HG02870 (cell line): Measurements from ENCODE around the gene GLYATL1B.
"Not testable (repeated sequence)": the region's sequence is repeated elsewhere in the genome, so short reads cannot be mapped to it uniquely, and the experiment has no call there.

Experiments used
- ATAC-seq: cut with Tn5 transposase; IDR thresholded peaks from one replicate; pipeline ENCODE4 v1.9.1; 2021; ENCODE audit warnings: mild to moderate bottlenecking, moderate library complexity; ENCODE audit not compliant: unreplicated experiment

GLYATL1B gene

DNA sequence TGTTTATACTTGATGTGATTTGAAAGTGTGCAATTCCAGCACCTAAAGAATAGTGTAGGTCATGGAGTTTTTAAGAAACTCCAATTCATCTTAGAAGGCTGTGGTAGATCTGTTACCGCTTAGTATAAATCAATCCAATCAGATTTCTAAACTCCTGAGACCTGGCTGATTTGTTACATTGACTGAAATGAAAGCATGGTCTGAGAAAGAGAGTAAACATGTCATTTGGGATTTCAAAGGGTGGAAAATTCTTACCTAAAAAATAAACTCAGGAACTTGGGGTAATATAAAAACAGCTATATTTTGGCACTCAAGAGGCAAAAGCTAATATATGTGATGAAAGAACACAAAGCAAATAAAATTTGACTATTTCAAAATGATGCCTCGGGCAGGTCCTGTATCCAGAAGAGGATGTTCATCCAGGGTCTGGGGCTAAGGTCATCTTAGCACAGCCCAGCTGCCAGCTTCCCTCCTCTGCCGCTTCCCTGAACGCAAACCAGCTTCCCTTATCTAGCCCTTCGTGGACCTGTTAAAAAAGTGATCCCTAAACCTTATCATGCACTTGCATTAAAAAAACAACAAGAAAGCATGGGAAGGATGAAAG lies 10.0 kb downstream of the GLYATL1B start:
- not testable (repeated sequence) for ATAC-seq

DNA sequence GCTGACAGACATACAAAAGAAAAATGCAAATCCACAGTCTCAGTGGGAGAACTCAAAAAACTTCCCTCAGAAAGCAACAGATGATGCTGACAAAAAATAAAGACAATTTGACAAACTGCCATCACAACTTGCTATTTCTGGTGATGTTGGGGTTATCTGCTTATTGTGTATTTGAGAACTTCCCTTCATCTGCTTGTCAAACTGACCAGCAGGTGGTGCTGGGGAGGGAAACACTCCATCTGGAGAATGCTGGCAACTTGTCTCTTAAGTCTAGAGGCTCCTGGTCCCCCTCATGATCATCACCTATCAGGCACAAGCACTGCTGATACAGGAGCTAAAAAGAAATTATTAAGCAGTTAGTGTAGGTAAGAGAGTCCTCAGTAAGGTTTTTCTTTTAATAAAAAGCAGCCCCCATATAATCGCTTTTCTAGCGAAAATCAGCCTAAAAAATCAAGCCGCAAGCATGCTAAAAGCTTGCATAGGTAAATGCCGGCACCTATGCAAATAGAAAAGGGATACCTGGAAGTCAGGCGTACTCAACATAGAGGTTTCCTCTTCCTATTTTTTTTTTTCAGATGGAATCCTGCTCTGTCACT lies 11.1 kb downstream of the GLYATL1B start:
- peak; percentile 31 for ATAC-seq

- peak; percentile 32 for ATAC-seq
Measured at GRCh38 chr11:59097938-59098337, 11.8 kb downstream of the GLYATL1B start.

DNA sequence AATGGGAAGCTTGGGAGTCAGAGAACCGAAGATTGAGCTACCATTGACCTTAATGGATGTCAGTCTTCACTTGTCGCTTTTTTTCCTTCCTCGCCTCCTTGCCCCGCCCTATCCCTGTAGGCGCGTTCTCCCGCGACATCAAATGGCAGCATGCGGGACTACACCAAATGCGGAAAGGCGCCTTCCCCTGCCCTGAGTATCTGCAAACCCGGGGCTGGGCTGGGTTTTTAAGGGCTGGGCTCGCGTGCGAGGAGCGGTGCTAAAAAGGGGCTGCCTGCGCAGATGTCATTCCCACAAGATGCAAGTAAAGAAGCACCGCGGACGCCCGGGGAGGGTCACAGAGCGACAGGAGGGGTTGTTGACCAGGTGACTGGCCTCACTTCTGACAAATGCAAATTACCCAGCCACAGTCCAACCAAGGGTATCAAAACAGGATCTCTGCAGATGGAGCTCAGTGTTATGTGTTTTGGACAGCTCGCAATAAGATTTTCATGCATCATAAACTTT lies 16.2 kb downstream of the GLYATL1B start:
- peak; percentile 57 for ATAC-seq

DNA sequence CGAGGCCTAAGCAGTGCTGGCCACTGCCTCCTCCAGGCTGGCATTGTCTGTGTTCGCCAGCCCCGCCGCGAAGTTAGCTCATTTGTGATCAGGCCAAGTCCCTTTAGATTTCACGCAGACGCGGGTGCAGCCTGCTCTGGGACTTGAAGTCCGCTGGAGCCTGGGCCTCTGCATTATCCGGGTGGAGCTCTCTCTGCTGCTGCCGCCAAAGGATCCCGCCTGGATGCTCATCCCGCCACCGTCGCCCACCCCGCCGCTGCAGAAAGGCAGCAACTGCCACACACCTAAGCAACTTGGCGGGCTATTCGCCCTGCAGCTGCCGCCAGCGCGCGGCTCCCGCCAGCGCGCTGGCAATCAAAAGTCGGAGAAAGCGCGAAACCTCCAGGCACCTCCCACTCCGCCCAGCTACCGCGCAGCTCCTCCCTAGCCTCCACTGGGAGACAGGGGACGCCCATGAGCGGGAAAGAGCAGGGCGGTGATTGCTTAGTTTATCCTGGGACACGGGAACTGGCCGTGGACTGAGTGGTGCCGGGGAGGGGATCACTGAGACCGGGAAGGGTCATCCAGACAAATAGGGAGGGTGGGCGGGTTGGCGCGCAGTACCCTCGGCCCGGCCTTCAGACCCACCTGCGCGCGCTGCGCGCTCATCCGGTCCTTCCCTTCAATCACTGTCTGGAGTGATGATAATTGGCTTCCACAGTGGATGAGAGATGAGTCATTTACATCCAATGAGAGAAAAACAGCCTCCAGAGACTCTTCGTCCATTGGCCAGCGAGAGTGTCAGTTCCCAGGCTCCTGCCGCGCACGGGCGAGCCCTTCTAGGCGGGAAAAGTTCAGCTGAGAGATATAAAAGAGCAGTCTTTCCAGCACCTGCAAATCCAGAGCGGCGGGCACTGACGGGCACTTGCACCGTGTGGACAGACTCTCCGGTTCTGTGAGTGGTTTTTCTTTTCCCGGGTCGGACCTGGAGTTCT lies 20.5 kb downstream of the GLYATL1B start, which contains the start of gene FAM111B:
Gene FAM111B (plus strand): TSS at position 875 of the 974 bp plus-strand sequence. CDS start 2,389 bp downstream, outside the sequence.
- ATAC-seq = peak; percentile 62

DNA sequence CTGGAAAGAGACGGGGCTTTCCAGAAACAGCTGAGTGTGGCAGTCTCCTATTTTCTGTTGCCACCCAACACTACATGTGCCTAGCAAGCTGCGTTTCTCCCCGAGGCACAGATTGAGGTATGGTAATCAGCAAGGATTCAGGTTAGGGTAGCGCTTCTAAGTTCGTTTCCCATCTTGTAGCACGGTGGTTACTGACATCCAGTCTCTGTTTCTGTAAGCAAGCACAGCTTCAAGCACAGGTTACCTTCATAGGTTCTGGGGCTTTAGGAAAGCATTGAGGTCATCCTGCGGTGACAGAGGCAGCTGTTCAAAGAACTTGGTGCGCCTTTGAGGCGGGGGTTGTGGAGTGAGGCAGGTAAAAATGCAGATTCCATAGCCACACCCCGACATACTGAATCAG lies 21.6 kb downstream of the GLYATL1B start:
- ATAC-seq = peak; percentile 32

DNA sequence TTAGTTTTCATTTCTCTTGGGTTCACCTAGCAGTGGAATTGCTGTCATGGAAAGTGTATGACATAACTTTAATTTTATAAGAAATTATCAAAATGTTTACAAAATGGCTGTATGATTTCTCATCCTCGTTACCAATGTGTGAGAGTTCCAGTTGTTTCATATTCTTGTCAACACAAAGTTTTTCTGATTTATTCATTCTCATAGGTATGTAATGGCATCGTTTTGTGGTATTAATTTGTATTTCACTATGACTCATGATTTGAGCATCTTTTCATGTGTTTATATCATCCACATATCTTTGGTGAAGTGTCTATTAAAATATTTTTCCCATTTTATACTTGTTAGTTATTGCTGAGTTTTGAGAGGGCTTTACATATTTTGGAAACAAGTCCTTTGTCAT lies 26.4 kb downstream of the GLYATL1B start:
- no peak for ATAC-seq

DNA sequence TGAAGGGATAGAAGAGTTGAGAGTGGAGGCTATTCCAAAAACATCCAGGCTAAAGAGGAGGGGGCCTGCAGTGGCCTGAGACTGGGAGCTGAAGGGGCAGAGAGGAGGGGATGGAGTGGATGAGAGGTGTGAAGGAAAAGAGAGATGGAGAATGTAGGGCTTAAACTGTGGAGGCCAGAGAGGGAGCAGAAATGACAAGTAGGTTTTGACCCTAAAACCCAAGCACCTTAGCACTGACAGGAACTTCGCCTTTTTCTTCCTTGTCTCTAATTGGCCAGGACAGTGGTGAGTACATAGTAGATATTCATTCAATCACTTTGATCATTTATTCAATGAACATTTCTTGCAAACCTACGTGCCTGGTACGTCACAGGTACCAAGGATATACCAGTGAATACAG lies 28.2 kb downstream of the GLYATL1B start:
- no peak for ATAC-seq

DNA sequence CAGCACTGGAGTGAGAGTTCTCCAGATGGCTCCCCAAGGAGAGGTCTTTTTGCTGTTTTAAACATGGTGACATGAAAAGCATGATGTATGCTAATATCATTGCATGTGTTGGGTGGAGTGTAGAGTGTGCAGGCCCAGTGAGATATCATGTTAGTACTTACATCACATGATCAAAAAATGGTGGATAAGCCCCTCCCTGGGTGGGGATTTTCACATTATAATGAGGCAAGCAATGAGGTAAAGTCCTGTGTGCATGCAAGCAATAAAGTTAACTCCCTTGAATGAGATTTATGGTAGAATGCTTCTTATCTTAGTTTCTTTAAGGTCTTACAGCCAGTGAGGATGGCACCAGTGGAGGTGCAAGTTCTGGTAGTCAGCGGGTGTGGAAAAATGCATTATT lies 29.4 kb downstream of the GLYATL1B start:
- no peak for ATAC-seq

GRCh38 chr11:59117774-59118173 lies 31.7 kb downstream of the GLYATL1B start:
- ATAC-seq = no peak

DNA sequence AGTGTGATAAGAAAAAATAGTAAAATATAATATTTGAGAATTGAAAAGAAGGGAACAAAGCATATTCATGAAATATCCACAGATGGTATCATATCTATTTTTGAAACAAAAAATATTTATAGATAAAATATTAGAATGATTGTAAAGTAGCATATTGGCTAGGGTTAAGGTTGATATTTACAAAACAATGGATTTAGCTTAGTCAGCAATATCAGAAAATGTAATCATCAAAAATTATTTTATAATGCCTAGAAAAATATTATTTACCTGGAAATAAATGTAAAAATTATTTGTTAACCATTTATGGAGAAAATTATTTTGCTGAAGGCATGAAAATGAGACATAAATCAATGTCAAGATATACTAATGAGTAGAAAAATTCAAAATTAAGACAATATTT lies 33.7 kb downstream of the GLYATL1B start:
- no peak for ATAC-seq

GRCh38 chr11:59135648-59136461 lies 49.7 kb downstream of the GLYATL1B start:
- peak; percentile 94 for ATAC-seq

DNA sequence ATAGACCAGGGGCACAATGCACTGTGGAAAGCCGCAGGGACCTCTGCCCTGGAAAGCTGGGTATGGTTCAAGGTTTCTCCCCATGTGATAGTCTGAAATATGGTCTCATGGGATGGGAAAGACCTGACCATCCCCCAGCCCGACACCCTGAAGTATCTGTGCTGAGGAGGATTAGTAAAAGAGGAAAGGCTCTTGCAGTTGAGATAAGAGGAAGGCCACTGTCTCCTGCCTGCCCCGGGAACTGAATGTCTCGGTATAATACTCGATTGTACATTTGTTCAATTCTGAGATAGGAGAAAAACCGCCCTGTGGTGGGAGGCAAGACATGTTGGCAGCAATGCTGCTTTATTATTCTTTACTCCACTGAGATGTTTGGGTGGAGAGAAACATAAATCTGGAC lies 50.4 kb downstream of the GLYATL1B start:
- not testable (repeated sequence) for ATAC-seq

DNA sequence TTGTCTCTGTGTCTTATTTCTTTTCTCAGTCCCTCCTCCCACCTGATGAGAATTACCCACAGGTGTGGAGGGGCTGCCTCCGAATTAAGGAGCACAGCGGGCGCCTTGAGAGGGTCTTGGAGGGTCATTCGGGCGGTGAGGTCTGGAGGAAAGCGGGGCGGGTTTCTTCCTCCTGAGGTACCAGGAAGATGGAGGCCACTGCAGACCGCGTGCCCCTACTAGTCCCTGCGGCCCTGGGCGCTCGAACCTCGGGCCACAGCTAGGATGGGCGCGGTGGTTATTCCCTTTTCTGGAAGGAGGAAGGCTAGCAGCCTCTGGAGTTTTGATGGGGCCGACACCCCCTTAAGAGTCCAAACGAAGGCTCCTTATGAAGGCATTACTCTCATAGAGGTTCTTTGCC lies 51.1 kb downstream of the GLYATL1B start:
- ATAC-seq = no peak

- ATAC-seq = no peak
Measured at GRCh38 chr11:59138643-59139042, 52.5 kb downstream of the GLYATL1B start.

- no peak for ATAC-seq
Measured at GRCh38 chr11:59141191-59141590, 55.1 kb downstream of the GLYATL1B start.

DNA sequence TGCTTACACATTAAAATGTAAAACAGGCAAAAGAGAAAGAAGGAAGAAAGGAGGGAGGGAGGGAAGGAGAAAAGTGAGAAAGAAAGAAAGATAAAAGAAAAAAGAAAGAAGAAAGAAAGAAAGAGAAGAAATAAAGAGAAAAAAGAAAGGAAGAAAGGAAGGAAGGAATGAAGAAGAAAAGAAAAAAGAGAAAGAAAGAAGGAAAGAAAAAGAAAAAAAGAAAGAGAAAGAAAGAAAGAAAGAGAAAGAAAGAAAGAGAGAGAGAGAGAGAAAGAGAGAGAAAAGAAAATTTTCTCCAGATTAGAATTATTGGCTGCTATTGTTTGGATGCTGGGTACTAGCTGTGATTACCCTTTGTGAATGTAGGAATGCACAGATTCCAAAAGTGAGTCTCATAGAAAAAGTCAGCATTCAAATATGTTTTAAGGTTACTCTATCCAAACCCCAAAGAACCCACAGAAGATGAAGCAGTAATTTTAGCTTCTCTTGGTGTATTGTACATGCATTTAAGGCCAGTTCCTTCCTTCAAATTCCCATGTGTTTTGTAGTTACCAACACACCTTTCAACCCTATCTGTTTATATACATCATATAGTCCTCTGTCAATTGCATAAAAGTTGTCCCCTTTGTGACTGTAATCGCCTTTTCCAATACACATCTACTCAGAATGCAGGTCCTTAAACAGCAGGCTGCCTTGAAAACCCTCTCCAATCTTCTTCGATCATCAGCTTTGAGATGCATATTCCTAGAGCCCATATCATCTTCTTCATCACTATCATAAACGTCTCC lies 55.8 kb downstream of the GLYATL1B start:
- ATAC-seq = no peak

DNA sequence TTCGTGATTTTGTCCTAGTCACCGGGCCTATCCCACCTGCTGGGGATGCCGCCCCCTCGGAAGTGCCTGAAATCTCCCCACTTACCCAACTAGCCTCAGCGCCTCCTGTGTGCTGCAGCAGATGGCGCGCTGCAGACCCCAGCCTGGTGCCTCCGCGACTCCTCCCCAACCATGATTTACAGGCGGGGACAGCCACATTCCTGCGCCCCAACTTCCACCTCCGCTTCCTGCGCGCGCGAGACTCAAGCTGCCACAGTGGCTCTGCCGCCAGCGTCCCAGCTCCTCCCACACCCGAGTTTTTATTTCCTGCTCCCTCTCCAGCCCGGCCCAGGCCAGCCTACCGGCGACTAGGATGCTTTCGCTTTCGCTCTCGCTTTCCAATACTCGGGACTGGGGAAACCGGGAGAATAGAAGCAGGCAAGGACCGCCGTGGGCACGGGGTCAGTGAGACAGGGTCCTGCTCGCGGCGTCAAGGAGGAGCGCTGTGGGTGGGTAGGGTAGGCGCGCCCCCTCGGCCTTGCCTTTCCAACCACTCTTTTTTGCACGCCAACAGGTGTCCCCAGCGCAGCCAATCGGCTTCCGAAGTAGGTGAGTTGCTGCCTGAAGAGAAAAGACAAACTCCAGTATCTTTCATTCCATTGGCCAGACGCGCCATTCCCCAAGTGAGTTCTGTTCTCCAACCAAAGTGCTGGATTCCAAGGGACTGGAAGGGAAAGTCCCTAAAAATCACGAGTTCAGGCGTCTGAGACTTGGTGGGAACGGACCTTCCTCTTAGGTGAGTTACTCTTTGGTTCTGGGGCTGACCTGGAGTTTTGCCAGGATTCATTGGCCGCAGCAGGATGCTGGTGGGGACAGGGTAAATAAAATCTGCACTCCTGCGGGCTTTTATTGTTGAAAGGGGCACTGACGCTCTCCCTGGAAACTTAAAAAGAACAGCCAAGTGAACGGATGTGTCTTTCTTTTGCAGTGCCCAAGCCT lies 56.7 kb downstream of the GLYATL1B start, which contains the start of gene FAM111A:
Gene FAM111A (plus strand): TSS at position 327 of the 978 bp plus-strand sequence. CDS start 6,017 bp downstream, outside the sequence.
- peak; percentile 64 for ATAC-seq
